HCT116 (cell line): Measurements from ENCODE around the gene STOML3. TPM values are rescaled to one million over a fixed set of nuclear protein-coding genes. Genes with fewer than 3 reads are reported as not detected.

Experiments used
- ATAC-seq: fragments of 200-7000 bp; cut with Tn5 transposase; 2 replicates; pipeline ENCODE4 v1.9.1; 2020; ENCODE audit warnings: mild to moderate bottlenecking, moderate library complexity
- BruUV-seq: library from RNA; stranded (reverse); fragments of 400-500 nt; replicated peaks from 2 replicates; lab custom pipeline; 2021; lab: Mats Ljungman, UMichigan
- CTCF ChIA-PET: fragments of 300-600 bp; sonication (Branson Sonifier 250); formaldehyde crosslinking; loops from one replicate; lab custom pipeline; 2021; ENCODE audit warnings: antibody characterized with exemption; lab: Charles Lee
- POLR2A ChIA-PET: fragments of 300-600, 350-600 bp; sonication (Branson Sonifier 250); formaldehyde crosslinking; loops from one replicate; lab custom pipeline; 2021; ENCODE audit warnings: antibody characterized with exemption; lab: Charles Lee
- RAD21 ChIA-PET, 2 experiments: fragments of 300-600 bp; sonication (Branson Sonifier 250); formaldehyde crosslinking; loops; one replicate each; lab custom pipeline; 2023; ENCODE audit warnings: low total read pairs in 2 of 2; ENCODE audit not compliant: uncharacterized antibody in 2 of 2, unreplicated experiment in 2 of 2, low non-redundant PET in 1 of 2; lab: Charles Lee
- DNase-seq: peaks from one replicate; pipeline ENCODE4 v3.0.0-alpha.2; 2010; ENCODE audit warnings: low read depth, low spot score
- H2AFZ ChIP-seq: fragments of 200-600 bp; shearing (Covaris generic), sonication (generic); 2 replicates; pipeline ENCODE4 v1.6.1; 2017; ENCODE audit warnings: low read depth, mixed run types, mixed read lengths, antibody characterized with exemption, low read length; ENCODE audit not compliant: poor library complexity, severe bottlenecking
- H3K27ac ChIP-seq: 2 replicates; pipeline ENCODE4 v1.5.1; 2012; ENCODE audit warnings: low read depth, low read length
- H3K27me3 ChIP-seq: fragments of 200-600 bp; sonication (generic); 2 replicates; pipeline ENCODE4 v1.6.1; 2016; ENCODE audit warnings: mixed run types, low read length, mixed read lengths; ENCODE audit not compliant: insufficient read depth
- H3K36me3 ChIP-seq, 2 experiments: fragments of 200-500 bp in 1 of 2; fragments of 200-600 bp in 1 of 2; sonication (Bioruptor generic) in 1 of 2; sonication (generic) in 1 of 2; 2 replicates each; pipeline versions ENCODE4 v1.5.1 to v1.6.1; 2014 to 2016; ENCODE audit warnings: low read length in 2 of 2, inconsistent platforms in 1 of 2, mixed read lengths in 1 of 2, mixed run types in 1 of 2; ENCODE audit not compliant: insufficient read depth in 2 of 2, control insufficient read depth in 1 of 2
- H3K4me1 ChIP-seq, 2 experiments: fragments of 200-600 bp in 1 of 2; sonication (generic) in 1 of 2; 2 replicates each; pipeline versions ENCODE4 v1.5.1 to v1.6.1; 2012 to 2017; ENCODE audit warnings: low read length in 2 of 2, inconsistent platforms in 1 of 2, mild to moderate bottlenecking in 1 of 2, mixed read lengths in 1 of 2, mixed run types in 1 of 2, moderate library complexity in 1 of 2; ENCODE audit not compliant: insufficient read depth in 2 of 2, control insufficient read depth in 1 of 2
- H3K4me2 ChIP-seq: fragments of 200-600 bp; sonication (generic); 2 replicates; pipeline ENCODE4 v1.6.1; 2017; ENCODE audit warnings: mixed run types, low read length, mixed read lengths
- H3K4me3 ChIP-seq, 2 experiments: fragments of 200-600 bp in 1 of 2; sonication (generic) in 1 of 2; replicated peaks in 1 of 2; 2 replicates each; pipeline ENCODE4 v1.5.1; 2011 to 2016; ENCODE audit warnings: low read length in 2 of 2, control low read depth in 1 of 2, low read depth in 1 of 2, mild to moderate bottlenecking in 1 of 2, mixed read lengths in 1 of 2, mixed run types in 1 of 2
- H3K79me2 ChIP-seq: fragments of 200-600 bp; sonication (generic); 2 replicates; pipeline ENCODE4 v1.6.1; 2017; ENCODE audit warnings: mild to moderate bottlenecking, mixed run types, low read length, moderate library complexity, mixed read lengths; ENCODE audit not compliant: insufficient read depth
- H3K9ac ChIP-seq: fragments of 200-600 bp; sonication (generic); 2 replicates; pipeline ENCODE4 v1.6.1; 2016; ENCODE audit warnings: low read length, mixed read lengths
- H3K9me2 ChIP-seq: fragments of 200-600 bp; sonication (generic), shearing (Covaris generic); 2 replicates; pipeline ENCODE4 v1.6.1; 2017; ENCODE audit warnings: mixed run types, mild to moderate bottlenecking, moderate library complexity; ENCODE audit not compliant: insufficient read depth
- H3K9me3 ChIP-seq, 2 experiments: fragments of 200-500 bp in 1 of 2; fragments of 200-600 bp in 1 of 2; sonication (Bioruptor generic) in 1 of 2; sonication (generic) in 1 of 2; 2 replicates each; pipeline ENCODE4 v1.6.1; 2014 to 2017; ENCODE audit warnings: low read length in 2 of 2, mixed read lengths in 2 of 2, inconsistent platforms in 1 of 2, low read depth in 1 of 2, mild to moderate bottlenecking in 1 of 2, mixed run types in 1 of 2, moderate library complexity in 1 of 2; ENCODE audit not compliant: control insufficient read depth in 1 of 2, insufficient read depth in 1 of 2
- H4K20me1 ChIP-seq: fragments of 200-600 bp; sonication (generic), shearing (Covaris generic); 2 replicates; pipeline ENCODE4 v1.6.1; 2017; ENCODE audit warnings: mixed run types, mild to moderate bottlenecking, moderate library complexity; ENCODE audit not compliant: insufficient read depth
- CBX3 ChIP-seq: IDR thresholded peaks from 2 replicates; pipeline ENCODE4 v1.6.1; 2012; ENCODE audit warnings: low read depth
- CEBPB ChIP-seq: IDR thresholded peaks from 2 replicates; pipeline ENCODE4 v1.6.1; 2012; ENCODE audit warnings: low read depth
- CTCF ChIP-seq, 3 experiments: fragments of 200-600 bp in 1 of 3; sonication (generic) in 1 of 3; IDR thresholded peaks in 2 of 3; conservative IDR thresholded peaks in 1 of 3; 2 replicates each; pipeline ENCODE4 v1.5.1; 2012 to 2017; ENCODE audit warnings: low read depth in 2 of 3, low read length in 2 of 3, antibody characterized with exemption in 1 of 3, borderline replicate concordance in 1 of 3, control low read depth in 1 of 3, mild to moderate bottlenecking in 1 of 3, mixed read lengths in 1 of 3, mixed run types in 1 of 3, moderate library complexity in 1 of 3; ENCODE audit not compliant: insufficient read depth in 1 of 3
- EZH2 ChIP-seq: fragments of 200-600 bp; sonication (generic); IDR thresholded peaks from 2 replicates; pipeline ENCODE4 v1.6.1; 2017; ENCODE audit warnings: antibody characterized with exemption, mixed run types
- EZH2phosphoT487 ChIP-seq: fragments of 200-600 bp; IDR thresholded peaks from 2 replicates; pipeline ENCODE4 v1.6.1; 2018; ENCODE audit warnings: antibody characterized with exemption, borderline replicate concordance
- MAX ChIP-seq: IDR thresholded peaks from 2 replicates; pipeline ENCODE4 v1.6.1; 2012
- RAD21 ChIP-seq: IDR thresholded peaks from 2 replicates; pipeline ENCODE4 v1.6.1; 2012; ENCODE audit warnings: low read depth, mild to moderate bottlenecking
- REST ChIP-seq: IDR thresholded peaks from 2 replicates; pipeline ENCODE4 v1.6.1; 2012; ENCODE audit warnings: low read depth
- SIN3A ChIP-seq: IDR thresholded peaks from 2 replicates; pipeline ENCODE4 v1.6.1; 2012; ENCODE audit warnings: low read depth
- SRF ChIP-seq: IDR thresholded peaks from 2 replicates; pipeline ENCODE4 v1.6.1; 2012; ENCODE audit warnings: low read depth
- ZBTB33 ChIP-seq: IDR thresholded peaks from 2 replicates; pipeline ENCODE4 v1.6.1; 2011; ENCODE audit warnings: mild to moderate bottlenecking, low read length, moderate library complexity; ENCODE audit not compliant: insufficient replicate concordance; ENCODE audit errors: extremely low read depth
- intact Hi-C: fragments of 100-400 bp; cut with micrococcal nuclease; formaldehyde crosslinking; loops from 2 replicates; pipeline ENCODE4 v1.10.0; 2022
- total RNA-seq: library from RNA; stranded (reverse); gene quantifications from one replicate; pipeline ENCODE4 v1.2.1, GENCODE V29; 2021; ENCODE audit not compliant: unreplicated experiment

Gene STOML3
- total RNA-seq, 1 experiment from 2014 or later = not detected

GRCh38 chr13:38979891-38980749, 10.5 kb downstream of the STOML3 start:
- no TSS peak for BruUV-seq
- no peaks in the 10 kb centered on the region for H4K20me1 ChIP-seq
- CTCF ChIA-PET = no interaction called here
- no peak overlapping the region for H3K4me2 ChIP-seq
- TF ChIP-seq EZH2 (no peak), EZH2phosphoT487 (no peak), REST (no peak), CBX3 (no peak), SIN3A (no peak), MAX (no peak), SRF (no peak), RAD21 (no peak), CEBPB (no peak), ZBTB33 (no peak), CTCF (IDR thresholded peaks at IDR 0.05 in 2 of 3, conservative IDR thresholded peaks at IDR 0.05 in 1 of 3; ENCODE audit: borderline replicate concordance in 1 of 3, insufficient read depth in 1 of 3, low read depth in 2 of 3, low read length in 2 of 3) (no peak)
- DNase-seq (no peak), ATAC-seq (no peak)
- no peaks in the 10 kb centered on the region for H3K9me2 ChIP-seq
- intact Hi-C loops = no loop called here
- H3K9ac ChIP-seq = no peak overlapping the region
- no peak overlapping the region for H3K4me3 ChIP-seq
- H3K27ac ChIP-seq = no peak overlapping the region
- no peaks in the 10 kb centered on the region for H3K36me3 ChIP-seq
- POLR2A ChIA-PET = no interaction called here
- no peak overlapping the region for H2AFZ ChIP-seq
- 0 out of 2 replicates have a peak, but pooled peaks cover 2% of the 10 kb centered on the region for H3K27me3 ChIP-seq
- no peaks in the 10 kb centered on the region for H3K9me3 ChIP-seq
- RAD21 ChIA-PET = no interaction called here
- H3K4me1 ChIP-seq = no peaks in the 10 kb centered on the region
- H3K79me2 ChIP-seq = no peaks in the 10 kb centered on the region
